Spleen (tissue), 7 donors: ENCODE results near the gene PDE4B.

Experiments
- CTCF ChIP-seq, 11 experiments: fragments of 200-600 bp in 7 of 11; fragments of 450-650 bp in 4 of 11; sonication (generic) in 4 of 11; IDR thresholded peaks in 8 of 11; conservative IDR thresholded peaks in 3 of 11; 1 replicate in 7 of 11; 2 replicates in 4 of 11; pipeline versions ENCODE4 v1.4.0 to v1.8.0; 2016 to 2021; ENCODE audit warnings: antibody characterized with exemption in 11 of 11, inconsistent platforms in 4 of 11, mild to moderate bottlenecking in 1 of 11
- POLR2AphosphoS5 ChIP-seq, 3 donors: sonication (generic); formaldehyde crosslinking; IDR thresholded peaks; one replicate each; pipeline ENCODE4 v1.5.1; 2017; ENCODE audit warnings: antibody characterized with exemption in 3 of 3
- donor health status: DM: no; HTN: no; CAD: no; lungs with moderate emphysema.
- donor health status: DM: no; HTN: no; CAD: no.
- donor health status: DM: no; HTN: no; CAD: no.

DNA sequence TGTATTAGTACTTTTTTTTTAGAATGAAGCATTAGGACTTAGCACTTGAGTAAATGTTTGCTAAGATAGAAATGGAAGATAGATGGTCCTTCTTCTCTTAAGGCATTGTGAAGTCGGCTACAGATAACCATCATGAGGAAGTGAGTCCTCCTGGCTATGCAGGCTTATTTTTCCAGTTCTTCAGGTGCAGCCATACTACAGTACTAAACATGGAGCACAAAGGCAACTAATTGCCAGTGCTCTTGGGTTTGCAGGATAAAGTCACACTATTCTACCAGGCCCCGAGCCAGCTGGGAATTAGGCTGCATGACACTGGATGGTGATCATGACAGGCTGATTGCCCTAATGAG lies 543.9 kb downstream of the PDE4B start:
- TF ChIP-seq CTCF (IDR thresholded peaks at IDR 0.05 in 8 of 11, conservative IDR thresholded peaks at IDR 0.05 in 3 of 11) (no peak), POLR2AphosphoS5 (IDR thresholded peaks at IDR 0.05) (no peak)
